Breast epithelium (tissue), 3 donors: ENCODE measurements around the gene CCR3.

Experiments
- CTCF ChIP-seq, 3 donors: fragments of 450-650 bp; IDR thresholded peaks; one replicate each; pipeline ENCODE4 v1.5.1; 2016 to 2017; ENCODE audit warnings: antibody characterized with exemption in 3 of 3, mild to moderate bottlenecking in 3 of 3, moderate library complexity in 3 of 3
- POLR2A ChIP-seq: fragments of 450-650 bp; IDR thresholded peaks from one replicate; pipeline ENCODE4 v1.6.1; 2016; ENCODE audit warnings: antibody characterized with exemption, mild to moderate bottlenecking, moderate library complexity
- POLR2AphosphoS5 ChIP-seq, 3 donors: sonication (generic); formaldehyde crosslinking; IDR thresholded peaks; one replicate each; pipeline ENCODE4 v1.6.1; 2017; ENCODE audit warnings: antibody characterized with exemption in 3 of 3

- TF ChIP-seq CTCF (IDR thresholded peaks at IDR 0.05), result peak in 2 of 3 donors; percentile 33 to 39
- TF ChIP-seq POLR2A, result no peak
- no peak for TF ChIP-seq POLR2AphosphoS5 (IDR thresholded peaks at IDR 0.05)
Measured at GRCh38 chr3:46276497-46277099, 34.3 kb downstream of the CCR3 start.
